Measurements from ENCODE around the gene MAGEB17. TPM values are rescaled to one million over a fixed set of nuclear protein-coding genes. Genes with fewer than 3 reads are reported as not detected.
A peak's percentile ranks its signal among the peaks of the same experiment; 100 is the strongest.

MAGEB17 gene
- total and polyA plus RNA-seq, 2 of the 8 experiments (the other 6 are each of a cell fraction or from before 2014, with no cell fraction given), result 0.48 to 1.1 TPM

DNA sequence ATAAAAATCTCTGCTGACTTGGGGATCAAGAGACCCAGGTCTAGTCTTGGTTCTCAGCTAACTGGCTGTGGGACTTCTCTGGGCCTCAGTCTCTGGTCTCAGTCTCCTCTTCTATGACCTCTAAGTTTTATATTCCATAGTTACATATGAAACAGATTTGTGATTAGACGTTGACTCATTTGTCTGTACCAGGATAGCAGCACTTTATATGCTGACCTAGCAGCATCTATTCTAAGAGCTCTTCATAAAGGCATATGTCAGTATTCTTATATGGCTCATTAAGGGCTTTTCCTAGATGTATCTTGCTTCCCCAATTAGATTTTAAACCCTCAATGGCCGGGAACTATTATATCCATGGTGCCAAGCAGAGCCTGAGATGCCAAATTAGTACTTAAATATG lies 31.2 kb upstream of the MAGEB17 start:
- peak overlapping the region in 1 of 2 experiments; percentile 32; a peak in 2 of 4 replicates for H3K4me2 ChIP-seq (ENCODE audit: insufficient read depth in 1 of 2, low read depth in 2 of 2, low read length in 2 of 2)
- H3K18ac ChIP-seq (ENCODE audit: extremely low read depth, low read length), result no peak overlapping the region
- POLR2A ChIA-PET (ENCODE audit: partially characterized antibody), result no interaction called here
- H2AK5ac ChIP-seq (ENCODE audit: low read depth, low read length), result no peak overlapping the region
- no peak overlapping the region for H2BK120ac ChIP-seq (replicated peaks; ENCODE audit: low read depth, low read length)
- no peak overlapping the region for H3K56ac ChIP-seq (replicated peaks; ENCODE audit: insufficient read length, low read depth, low read length)
- no peak overlapping the region for H2BK12ac ChIP-seq (ENCODE audit: low read depth, low read length)
- H2BK20ac ChIP-seq (ENCODE audit: low read length), result no peak overlapping the region
- no peak overlapping the region for H4K8ac ChIP-seq (ENCODE audit: extremely low read depth, insufficient read depth, low read length)
- H3K23ac ChIP-seq (ENCODE audit: insufficient read length), result no peak overlapping the region
- no peaks in the 10 kb centered on the region for H3K23me2 ChIP-seq (ENCODE audit: low read depth, low read length)
- H2BK5ac ChIP-seq (ENCODE audit: low read depth, low read length), result no peak overlapping the region
- FAIRE-seq (no peak), DNase-seq (ENCODE audit: low read depth in 1 of 2, low spot score in 2 of 2) (no peak)
- H3K4me3 ChIP-seq (ENCODE audit: extremely low read depth in 1 of 4, insufficient read depth in 2 of 4, low read depth in 3 of 4, low read length in 4 of 4), result no peak overlapping the region
- no peak overlapping the region for H3K4ac ChIP-seq (replicated peaks; ENCODE audit: insufficient read length, low read depth, low read length)
- H3K14ac ChIP-seq (ENCODE audit: insufficient read length), result no peak overlapping the region
- WGBS, 2 experiments (ENCODE audit: extremely low coverage in 1 of 2, insufficient coverage in 1 of 2, insufficient read length in 1 of 2, insufficient replicate concordance in 2 of 2, low coverage in 1 of 2, low lambda C conversion rate in 2 of 2, missing lambda C conversion rate in 1 of 2), result 81% methylated on average over 2 of the region's 2 CpGs; no CpG with 5 or more reads in 1 of the 2 experiments
- no peak overlapping the region for H3K9ac ChIP-seq (replicated peaks in 1 of 4; ENCODE audit: extremely low read depth in 1 of 4, low read depth in 3 of 4, low read length in 3 of 4)
- CTCF ChIA-PET (ENCODE audit: partially characterized antibody), result interaction anchor here (1.8 kb wide), 1 partner anchor 15 kb away, joined by 4 read pairs; no protein-coding TSS in a partner anchor
- peaks cover 31 to 99% of the 10 kb centered on the region in 2 experiments; a peak in 3 of 4 replicates for H3K79me2 ChIP-seq (ENCODE audit: control insufficient read depth in 1 of 2, insufficient read depth in 2 of 2, low read length in 2 of 2)
- H4K91ac ChIP-seq (replicated peaks; ENCODE audit: insufficient read length, low read length), result no peak overlapping the region
- no peak overlapping the region for H2BK15ac ChIP-seq (ENCODE audit: low read length)
- H3K27me3 ChIP-seq (replicated peaks in 1 of 4; ENCODE audit: control insufficient read depth in 3 of 4, extremely low read depth in 1 of 4, insufficient read depth in 3 of 4, low read length in 3 of 4), result no peaks in the 10 kb centered on the region
- H3K27ac ChIP-seq (ENCODE audit: low read depth, low read length), result no peak overlapping the region
- H4K20me1 ChIP-seq (replicated peaks in 1 of 2; ENCODE audit: control insufficient read depth in 1 of 2, insufficient read depth in 2 of 2, low read length in 2 of 2), result no peaks in the 10 kb centered on the region
- no peak overlapping the region for H4K5ac ChIP-seq (ENCODE audit: insufficient read length, low read depth, low read length)
- H3K79me1 ChIP-seq (ENCODE audit: low read depth, low read length), result no peaks in the 10 kb centered on the region
- no peaks in the 10 kb centered on the region for H3K9me3 ChIP-seq (ENCODE audit: insufficient read depth in 2 of 2, low read depth in 1 of 2, low read length in 1 of 2)
- H2AFZ ChIP-seq (ENCODE audit: low read length), result no peak overlapping the region
- peaks cover 0 to 16% (median 0%) of the 10 kb centered on the region in 4 experiments; a peak in 1 of 7 replicates for H3K4me1 ChIP-seq (replicated peaks in 1 of 4; ENCODE audit: control insufficient read depth in 3 of 4, insufficient read depth in 4 of 4, low read length in 3 of 4)
- peaks cover 0 to 68% (median 1%) of the 10 kb centered on the region in 4 experiments; a peak in 2 of 8 replicates for H3K36me3 ChIP-seq (ENCODE audit: control insufficient read depth in 2 of 4, insufficient read depth in 4 of 4, low read length in 3 of 4)
- TF ChIP-seq NANOG (IDR thresholded peaks at IDR 0.05; ENCODE audit: insufficient read depth, low read depth, low read length, poor library complexity, severe bottlenecking) (no peak), BACH1 (IDR thresholded peaks at IDR 0.05; ENCODE audit: low read length) (no peak), HDAC6 (IDR thresholded peaks at IDR 0.05; ENCODE audit: low read depth, low read length) (no peak), SP2 (IDR thresholded peaks at IDR 0.05; ENCODE audit: low read length) (no peak), FOSL1 (IDR thresholded peaks at IDR 0.05; ENCODE audit: insufficient read depth, low read depth, low read length) (no peak), CBX5 (IDR thresholded peaks at IDR 0.05; ENCODE audit: low read depth, low read length) (no peak)
- TF ChIP-seq, protein P1, sequence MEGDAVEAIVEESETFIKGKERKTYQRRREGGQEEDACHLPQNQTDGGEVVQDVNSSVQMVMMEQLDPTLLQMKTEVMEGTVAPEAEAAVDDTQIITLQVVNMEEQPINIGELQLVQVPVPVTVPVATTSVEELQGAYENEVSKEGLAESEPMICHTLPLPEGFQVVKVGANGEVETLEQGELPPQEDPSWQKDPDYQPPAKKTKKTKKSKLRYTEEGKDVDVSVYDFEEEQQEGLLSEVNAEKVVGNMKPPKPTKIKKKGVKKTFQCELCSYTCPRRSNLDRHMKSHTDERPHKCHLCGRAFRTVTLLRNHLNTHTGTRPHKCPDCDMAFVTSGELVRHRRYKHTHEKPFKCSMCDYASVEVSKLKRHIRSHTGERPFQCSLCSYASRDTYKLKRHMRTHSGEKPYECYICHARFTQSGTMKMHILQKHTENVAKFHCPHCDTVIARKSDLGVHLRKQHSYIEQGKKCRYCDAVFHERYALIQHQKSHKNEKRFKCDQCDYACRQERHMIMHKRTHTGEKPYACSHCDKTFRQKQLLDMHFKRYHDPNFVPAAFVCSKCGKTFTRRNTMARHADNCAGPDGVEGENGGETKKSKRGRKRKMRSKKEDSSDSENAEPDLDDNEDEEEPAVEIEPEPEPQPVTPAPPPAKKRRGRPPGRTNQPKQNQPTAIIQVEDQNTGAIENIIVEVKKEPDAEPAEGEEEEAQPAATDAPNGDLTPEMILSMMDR (IDR thresholded peaks at IDR 0.05; ENCODE audit: control extremely low read depth in 1 of 3, insufficient read depth in 1 of 3, low read depth in 1 of 3, low read length in 3 of 3), result no peak
